ENCODE results near the gene HIVEP3.

GRCh38 chr1:41483960-41484401, 434.7 kb downstream of the HIVEP3 start:
- TF ChIP-seq, protein P1, sequence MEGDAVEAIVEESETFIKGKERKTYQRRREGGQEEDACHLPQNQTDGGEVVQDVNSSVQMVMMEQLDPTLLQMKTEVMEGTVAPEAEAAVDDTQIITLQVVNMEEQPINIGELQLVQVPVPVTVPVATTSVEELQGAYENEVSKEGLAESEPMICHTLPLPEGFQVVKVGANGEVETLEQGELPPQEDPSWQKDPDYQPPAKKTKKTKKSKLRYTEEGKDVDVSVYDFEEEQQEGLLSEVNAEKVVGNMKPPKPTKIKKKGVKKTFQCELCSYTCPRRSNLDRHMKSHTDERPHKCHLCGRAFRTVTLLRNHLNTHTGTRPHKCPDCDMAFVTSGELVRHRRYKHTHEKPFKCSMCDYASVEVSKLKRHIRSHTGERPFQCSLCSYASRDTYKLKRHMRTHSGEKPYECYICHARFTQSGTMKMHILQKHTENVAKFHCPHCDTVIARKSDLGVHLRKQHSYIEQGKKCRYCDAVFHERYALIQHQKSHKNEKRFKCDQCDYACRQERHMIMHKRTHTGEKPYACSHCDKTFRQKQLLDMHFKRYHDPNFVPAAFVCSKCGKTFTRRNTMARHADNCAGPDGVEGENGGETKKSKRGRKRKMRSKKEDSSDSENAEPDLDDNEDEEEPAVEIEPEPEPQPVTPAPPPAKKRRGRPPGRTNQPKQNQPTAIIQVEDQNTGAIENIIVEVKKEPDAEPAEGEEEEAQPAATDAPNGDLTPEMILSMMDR (IDR thresholded peaks at IDR 0.05; ENCODE audit: poor library complexity), result no peak
- no peak for TF ChIP-seq EZH2phosphoT487 (IDR thresholded peaks at IDR 0.05; ENCODE audit: low read depth, severe bottlenecking, unreplicated experiment)
